ENCODE results near the gene BMI1.

BMI1 gene

GRCh38 chr10:22280078-22280477 is 40.8 kb upstream of the BMI1 start:
- Histone ChIP-seq H3K79me2 (ENCODE audit: low read length) (no peaks in the 10 kb centered on the region), H3K27me3 (replicated peaks; ENCODE audit: insufficient read depth, low read length) (no peaks in the 10 kb centered on the region), H3F3A (ENCODE audit: insufficient read depth, low read length) (no peaks in the 10 kb centered on the region), H4K20me1 (ENCODE audit: insufficient read depth, low read length) (no peaks in the 10 kb centered on the region), H3K4me1 (ENCODE audit: low read length) (no peaks in the 10 kb centered on the region), H3K27ac (ENCODE audit: low read length) (no peak overlapping the region), H3K36me3 (replicated peaks; ENCODE audit: insufficient read depth, low read length) (no peaks in the 10 kb centered on the region), H3K4me3 (ENCODE audit: low read length) (no peak overlapping the region), H3K9me3 (replicated peaks; ENCODE audit: insufficient read depth, low read length) (no peaks in the 10 kb centered on the region), H3K9ac (ENCODE audit: low read length) (no peak overlapping the region), H2AFZ (ENCODE audit: low read length) (no peak overlapping the region), H3K9me2 (replicated peaks; ENCODE audit: insufficient read depth, low read length) (no peaks in the 10 kb centered on the region), H3K4me2 (ENCODE audit: low read depth, low read length) (no peak overlapping the region)
- DNase-seq, result no peak
- no peak for TF ChIP-seq EZH2phosphoT487 (IDR thresholded peaks at IDR 0.05; ENCODE audit: low read length)

- Histone ChIP-seq H3K4me2 (ENCODE audit: low read depth, low read length) (no peak overlapping the region), H3K9me2 (replicated peaks; ENCODE audit: insufficient read depth, low read length) (no peaks in the 10 kb centered on the region), H3K79me2 (ENCODE audit: low read length) (no peaks in the 10 kb centered on the region), H3K27ac (ENCODE audit: low read length) (no peak overlapping the region), H3K4me1 (ENCODE audit: low read length) (no peaks in the 10 kb centered on the region), H3K9me3 (replicated peaks; ENCODE audit: insufficient read depth, low read length) (no peaks in the 10 kb centered on the region), H2AFZ (ENCODE audit: low read length) (no peak overlapping the region), H4K20me1 (ENCODE audit: insufficient read depth, low read length) (no peaks in the 10 kb centered on the region), H3K36me3 (replicated peaks; ENCODE audit: insufficient read depth, low read length) (no peaks in the 10 kb centered on the region), H3K9ac (ENCODE audit: low read length) (no peak overlapping the region), H3K27me3 (replicated peaks; ENCODE audit: insufficient read depth, low read length) (no peaks in the 10 kb centered on the region), H3K4me3 (ENCODE audit: low read length) (no peak overlapping the region), H3F3A (ENCODE audit: insufficient read depth, low read length) (no peaks in the 10 kb centered on the region)
- TF ChIP-seq EZH2phosphoT487 (IDR thresholded peaks at IDR 0.05; ENCODE audit: low read length) (no peak), CTCF (IDR thresholded peaks at IDR 0.05; ENCODE audit: low read length) (no peak), EZH2 (optimal IDR thresholded peaks at IDR 0.05; ENCODE audit: low read depth, low read length) (no peak)
- DNase-seq, result no peak
These were observed 35.8 kb upstream of the BMI1 start for GRCh38 chr10:22285130-22285529.

GRCh38 chr10:22293747-22294404 is 27.0 kb upstream of the BMI1 start:
- H3K36me3 ChIP-seq (replicated peaks; ENCODE audit: insufficient read depth, low read length), result no peaks in the 10 kb centered on the region

More at GRCh38 chr10:22293747-22294404, 27.0 kb upstream of the BMI1 start:
- Histone ChIP-seq H2AFZ (ENCODE audit: low read length) (no peak overlapping the region), H3K4me1 (ENCODE audit: low read length) (peaks cover 14% of the 10 kb centered on the region), H3K9ac (ENCODE audit: low read length) (no peak overlapping the region), H4K20me1 (ENCODE audit: insufficient read depth, low read length) (no peaks in the 10 kb centered on the region), H3K4me2 (ENCODE audit: low read depth, low read length) (no peak overlapping the region), H3K4me3 (ENCODE audit: low read length) (no peak overlapping the region), H3K9me2 (replicated peaks; ENCODE audit: insufficient read depth, low read length) (no peaks in the 10 kb centered on the region), H3K79me2 (ENCODE audit: low read length) (no peaks in the 10 kb centered on the region), H3K27me3 (replicated peaks; ENCODE audit: insufficient read depth, low read length) (no peaks in the 10 kb centered on the region), H3F3A (ENCODE audit: insufficient read depth, low read length) (peaks cover 5% of the 10 kb centered on the region; the same call in 1 of the 2 replicates), H3K27ac (ENCODE audit: low read length) (no peak overlapping the region), H3K9me3 (replicated peaks; ENCODE audit: insufficient read depth, low read length) (no peaks in the 10 kb centered on the region)
- DNase-seq, result no peak
- no peak for TF ChIP-seq EZH2phosphoT487 (IDR thresholded peaks at IDR 0.05; ENCODE audit: low read length)
- no peak for TF ChIP-seq CTCF (IDR thresholded peaks at IDR 0.05; ENCODE audit: low read length)
- TF ChIP-seq EZH2 (optimal IDR thresholded peaks at IDR 0.05; ENCODE audit: low read depth, low read length), result no peak

All from MM.1S (cell line).